ENCODE results near the gene GPR15LG.
"Not testable (repeated sequence)": the region's sequence is repeated elsewhere in the genome, so short reads cannot be mapped to it uniquely, and the experiment has no call there.

GPR15LG gene

GRCh38 chr10:84166620-84167288 lies 6.8 kb upstream of the GPR15LG start:
- DNase-seq = no peak

GRCh38 chr10:84167289-84167653 lies 6.3 kb upstream of the GPR15LG start:
- not testable (repeated sequence) for DNase-seq

DNA sequence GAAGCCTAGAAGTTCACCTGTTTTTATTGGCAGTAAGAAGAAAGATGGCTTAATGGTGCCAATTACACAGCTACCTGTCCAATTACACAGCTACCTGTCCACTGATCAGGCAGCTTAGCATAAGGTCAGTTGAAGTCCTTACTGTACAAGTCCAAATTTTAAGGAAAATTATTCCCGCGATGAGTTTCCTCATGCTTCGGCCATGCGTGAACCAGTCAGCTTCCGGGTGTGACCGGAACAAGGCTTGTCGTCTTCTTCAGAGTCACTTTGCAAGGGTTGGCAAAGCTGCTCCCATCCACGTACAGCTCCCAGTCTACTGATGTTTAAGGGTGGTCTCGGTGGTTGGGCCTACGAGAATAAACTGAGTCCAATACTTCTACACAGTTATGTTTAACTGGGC lies 5.2 kb upstream of the GPR15LG start:
- DNase-seq = not testable (repeated sequence)

GRCh38 chr10:84171237-84171636 lies 2.4 kb upstream of the GPR15LG start:
- not testable (repeated sequence) for DNase-seq

DNA sequence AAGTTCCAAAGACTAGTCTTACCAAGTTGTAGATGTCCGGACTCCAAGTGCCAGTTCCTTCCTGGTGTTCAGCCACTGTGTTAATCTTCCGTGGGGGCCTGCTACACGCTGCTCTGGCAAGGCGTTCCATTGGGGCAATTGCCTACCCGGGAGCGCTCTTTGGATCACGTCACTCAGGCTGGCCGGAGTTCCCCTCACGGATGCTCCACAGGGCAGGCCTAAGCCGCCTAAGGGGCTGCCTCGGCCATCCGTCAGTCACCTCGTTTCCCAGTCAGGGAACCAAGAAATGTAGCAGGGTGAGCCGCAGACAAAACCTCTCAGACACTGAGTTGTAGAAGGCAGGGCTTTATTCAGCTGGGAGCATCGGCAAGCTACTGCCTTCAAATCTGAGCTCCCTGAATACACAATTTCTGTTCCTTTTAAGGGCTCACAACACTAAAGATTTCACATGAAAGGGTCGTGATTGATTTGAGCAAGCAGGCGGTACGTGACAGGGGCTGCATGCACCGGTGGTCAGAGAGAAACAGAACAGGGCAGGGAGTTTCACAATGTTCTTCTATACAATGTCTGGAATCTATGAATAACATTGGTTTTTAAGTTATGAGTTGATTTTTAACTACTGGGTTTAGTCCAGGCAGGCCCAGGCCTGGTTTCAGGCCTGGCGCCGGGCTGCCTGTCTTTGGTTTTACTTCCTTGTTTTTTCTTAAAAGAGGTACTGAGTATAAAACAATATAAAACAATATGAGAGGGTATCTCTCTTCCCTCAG lies 1.7 kb upstream of the GPR15LG start:
- not testable (repeated sequence) for DNase-seq

DNA sequence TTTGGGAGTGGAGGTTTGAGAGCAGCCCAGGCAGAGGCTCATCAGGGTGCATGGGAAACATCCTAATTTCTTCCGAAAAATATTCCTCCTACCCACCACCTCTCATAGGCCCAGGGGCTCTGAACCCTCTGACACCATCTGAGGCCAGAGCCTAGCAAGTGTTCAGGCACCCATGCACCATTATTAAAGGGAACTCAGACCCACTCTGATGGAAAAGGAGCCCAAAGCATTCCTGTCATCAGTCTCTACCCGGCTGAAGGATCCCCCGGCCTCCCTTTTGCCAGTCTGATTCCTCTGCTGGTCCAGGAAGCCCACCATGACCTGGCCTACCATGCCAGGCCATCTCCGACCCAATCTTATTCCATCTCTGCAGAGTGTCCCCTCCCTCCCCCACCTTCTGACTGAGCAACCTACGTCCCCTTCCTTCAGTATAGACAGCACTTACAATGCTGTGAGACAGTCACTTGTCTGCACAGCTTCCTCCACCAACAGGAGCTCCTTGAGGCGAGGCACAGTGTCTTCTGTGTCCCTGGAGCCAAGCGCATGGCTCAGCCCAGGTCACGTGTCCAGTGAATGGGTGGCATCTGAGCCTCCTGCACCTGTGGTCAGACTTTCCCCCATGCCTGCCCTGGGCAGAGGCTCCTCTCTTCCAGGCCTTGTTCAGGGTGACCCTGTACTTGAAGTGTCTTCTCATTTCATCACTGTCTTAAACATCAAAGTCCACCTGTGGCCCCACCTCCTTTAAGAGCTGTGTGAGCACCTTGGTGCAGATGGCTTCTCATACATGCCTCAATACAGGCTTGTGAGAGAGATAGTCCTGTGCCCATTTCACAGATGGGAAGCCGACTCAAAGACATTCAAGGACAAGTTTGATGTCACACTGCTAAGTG lies 889 bp upstream of the GPR15LG start:
- no peak for DNase-seq

DNA sequence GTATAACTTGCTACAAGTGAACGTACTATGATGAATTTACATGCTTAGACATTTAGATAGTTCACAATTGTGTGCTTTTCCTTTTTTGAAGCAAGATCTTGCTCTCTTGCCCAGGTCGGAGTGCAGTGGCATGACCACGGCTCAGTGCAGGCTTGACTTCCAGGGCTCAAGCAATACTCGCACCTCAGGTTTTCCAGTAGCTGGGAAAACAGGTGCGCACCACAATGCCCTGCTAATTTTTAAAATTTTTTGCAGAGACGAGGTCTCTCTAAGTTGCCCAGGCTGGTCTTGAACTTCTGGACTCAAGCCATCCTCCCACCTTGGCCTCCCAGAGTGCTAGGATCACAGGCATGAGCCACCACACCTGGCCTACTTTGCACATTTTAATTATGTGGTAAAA lies 1.8 kb downstream of the GPR15LG start:
- DNase-seq = no peak

- DNase-seq = no peak
Measured at GRCh38 chr10:84176351-84176750, 2.8 kb downstream of the GPR15LG start.

- no peak for DNase-seq
Measured at GRCh38 chr10:84176836-84177474, 3.4 kb downstream of the GPR15LG start.

GRCh38 chr10:84177541-84178141 lies 4.0 kb downstream of the GPR15LG start:
- DNase-seq = no peak

DNA sequence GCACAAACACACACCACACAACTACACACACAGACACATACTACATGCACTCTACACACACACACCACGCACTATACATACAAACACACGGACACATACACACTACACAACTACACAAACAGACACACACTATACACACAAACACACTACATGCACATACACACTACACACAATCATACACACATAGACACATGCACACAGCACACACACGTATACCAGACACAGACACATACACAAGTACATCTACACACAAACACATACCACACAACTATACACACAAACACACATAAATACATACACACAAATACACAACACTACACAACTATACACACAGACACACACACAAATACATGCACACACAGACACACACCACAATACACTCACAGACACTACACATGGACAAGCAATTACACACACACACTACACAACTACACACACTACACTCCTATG lies 4.6 kb downstream of the GPR15LG start:
- no peak for DNase-seq

DNA sequence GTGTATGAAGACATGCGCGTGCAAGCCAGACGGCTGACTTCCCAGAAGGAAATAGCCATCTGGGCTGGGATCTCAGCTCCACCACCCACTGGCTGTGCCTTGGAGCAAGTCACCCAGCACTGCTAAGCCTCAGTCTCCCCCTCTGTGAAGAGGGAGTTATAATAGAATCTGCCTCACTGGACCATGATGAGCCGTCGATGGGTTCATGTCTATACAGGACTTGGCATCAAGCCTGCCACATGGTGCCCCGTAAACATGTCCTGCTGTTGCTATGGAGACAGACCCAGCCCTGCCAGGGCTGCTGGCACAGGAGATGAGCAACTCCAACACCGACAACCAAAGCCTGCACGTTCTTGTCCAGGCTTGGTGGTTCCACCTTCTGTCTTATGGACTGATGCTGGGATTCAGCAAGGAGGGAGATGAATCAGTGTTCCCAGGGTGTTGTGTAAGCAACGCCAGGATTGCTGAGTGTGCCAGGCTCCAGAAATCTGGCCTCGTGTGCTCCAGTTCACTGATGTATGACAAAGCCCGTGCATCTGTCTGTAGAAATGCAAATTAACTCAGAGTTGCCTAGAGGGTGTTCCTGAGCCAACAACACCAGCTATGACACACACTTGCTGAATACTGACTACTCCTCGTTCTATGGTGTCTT lies 5.6 kb downstream of the GPR15LG start:
- DNase-seq = no peak

- not testable (repeated sequence) for DNase-seq
Measured at GRCh38 chr10:84180386-84180785, 6.8 kb downstream of the GPR15LG start.

- DNase-seq = no peak
Measured at GRCh38 chr10:84181631-84182030, 8.0 kb downstream of the GPR15LG start.

GRCh38 chr10:84184517-84184916 lies 10.9 kb downstream of the GPR15LG start:
- DNase-seq = no peak

DNA sequence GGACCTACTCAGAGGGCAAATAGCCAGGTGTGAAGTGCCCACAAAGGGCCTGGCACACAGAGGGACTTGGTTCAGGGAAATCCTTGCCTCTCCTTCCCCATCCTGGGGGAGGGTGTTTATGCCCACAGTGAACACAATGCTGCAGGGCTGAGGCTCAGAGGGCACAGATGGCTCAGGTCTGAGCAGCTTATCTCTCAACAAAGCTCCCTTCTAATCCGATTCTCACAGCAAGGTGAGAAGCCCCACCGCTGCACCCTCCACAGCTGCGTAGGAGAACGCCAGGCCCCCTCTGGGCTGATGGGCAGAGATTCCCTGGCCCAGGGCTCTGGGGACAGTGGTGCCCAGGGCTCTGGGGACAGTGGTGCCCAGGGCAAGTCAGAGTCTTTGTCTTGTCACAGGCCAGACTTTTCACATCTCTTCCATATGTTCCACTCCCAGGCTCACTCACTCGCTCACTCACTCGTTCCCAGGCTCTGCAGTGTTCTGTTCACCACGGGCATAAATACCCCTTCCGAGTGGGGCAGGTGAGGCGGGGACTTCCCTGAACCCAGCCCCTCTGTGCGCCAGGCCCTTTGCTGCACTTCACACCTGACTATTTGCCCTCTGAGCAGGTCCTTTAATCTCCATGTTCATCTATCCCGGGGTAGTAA lies 12.1 kb downstream of the GPR15LG start:
- DNase-seq = no peak

- DNase-seq = no peak
Measured at GRCh38 chr10:84188815-84189214, 15.2 kb downstream of the GPR15LG start.

- DNase-seq = no peak
Measured at GRCh38 chr10:84190621-84191020, 17.0 kb downstream of the GPR15LG start.

DNA sequence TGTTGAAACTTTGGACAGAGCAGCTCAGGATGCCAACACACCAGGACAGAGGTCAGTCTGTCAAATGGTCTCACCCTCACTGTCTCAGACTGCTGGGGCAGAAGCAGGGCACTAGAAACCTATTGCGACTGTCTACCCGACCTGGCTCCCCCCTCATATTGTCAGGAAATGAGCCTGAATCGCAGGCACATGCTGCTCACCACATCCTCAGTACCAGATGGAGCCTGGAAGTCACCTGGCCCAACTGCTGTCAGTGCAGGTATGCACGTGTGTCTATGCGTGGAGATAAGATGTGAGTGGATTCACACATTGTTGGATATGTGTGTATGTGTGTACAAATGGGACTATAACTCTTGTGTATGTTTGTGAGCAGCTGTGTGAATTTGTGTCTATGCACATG lies 17.5 kb downstream of the GPR15LG start:
- DNase-seq = no peak

DNA sequence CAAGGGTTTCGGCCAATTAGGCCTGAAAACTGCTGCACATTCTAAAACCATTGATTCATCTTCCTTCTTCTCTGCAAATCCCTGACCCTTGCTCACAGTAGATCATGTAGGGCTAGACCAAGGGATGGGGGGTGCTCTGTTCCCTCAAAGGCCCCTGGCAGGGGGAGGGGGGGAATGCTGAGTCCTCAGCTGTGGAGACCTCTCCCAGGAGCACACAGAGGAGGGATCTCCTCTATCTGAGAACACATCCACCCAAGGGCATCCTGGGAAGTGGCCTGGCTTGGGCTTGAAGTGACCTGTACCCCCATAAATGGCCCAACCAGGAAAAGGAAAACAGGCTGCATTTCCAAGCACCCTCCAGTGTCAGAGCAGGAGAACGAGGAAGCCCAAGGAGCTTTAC lies 19.7 kb downstream of the GPR15LG start:
- no peak for DNase-seq

- DNase-seq = no peak
Measured at GRCh38 chr10:84193846-84194423, 20.3 kb downstream of the GPR15LG start.

All from inflammatory macrophage treated with lipopolysaccharide for 4 hours (primary cell).